Left lung (tissue), 10 donors: ENCODE measurements around the gene UBE2QL1. TPM values are rescaled to one million over a fixed set of nuclear protein-coding genes. Genes with fewer than 3 reads are reported as not detected.

Experiments used
- ATAC-seq: fragments of 200-7000 bp; cut with Tn5 transposase; one replicate; pipeline ENCODE4 v1.9.1; 2020; ENCODE audit warnings: moderate library complexity
- DNase-seq, 4 donors: peaks; one replicate each; pipeline ENCODE4 v3.0.0-alpha.2; 2013 to 2020
- H3K27ac ChIP-seq, 2 donors: fragments of 200-600 bp; sonication (generic) in 1 of 2; one replicate each; pipeline versions ENCODE4 v1.5.0 to v1.8.0; 2020 to 2021
- H3K27me3 ChIP-seq, 2 donors: fragments of 200-600 bp; sonication (generic) in 1 of 2; one replicate each; pipeline versions ENCODE4 v1.5.0 to v1.8.0; 2020 to 2021
- H3K36me3 ChIP-seq, 2 donors: fragments of 200-600 bp; sonication (generic) in 1 of 2; one replicate each; pipeline versions ENCODE4 v1.5.0 to v1.8.0; 2020 to 2021
- H3K4me1 ChIP-seq, 2 donors: fragments of 200-600 bp; one replicate each; pipeline ENCODE4 v1.8.0; 2021
- H3K4me3 ChIP-seq, 2 donors: fragments of 200-600 bp; sonication (generic) in 1 of 2; one replicate each; pipeline versions ENCODE4 v1.5.0 to v1.8.0; 2020 to 2021; ENCODE audit warnings: mild to moderate bottlenecking in 1 of 2
- H3K9me3 ChIP-seq, 2 donors: fragments of 200-600 bp; sonication (generic) in 1 of 2; one replicate each; pipeline versions ENCODE4 v1.5.0 to v1.8.0; 2020 to 2021
- CTCF ChIP-seq, 2 donors: fragments of 200-600 bp; sonication (generic) in 1 of 2; IDR thresholded peaks; one replicate each; pipeline versions ENCODE4 v1.5.0 to v1.8.0; 2021; ENCODE audit warnings: antibody characterized with exemption in 2 of 2
- intact Hi-C, 2 donors: fragments of 100-400 bp; cut with DNase I; formaldehyde crosslinking; loops; one replicate each; pipeline versions ENCODE4 v1.11.2 to v1.14.2; 2022
- polyA plus RNA-seq, 6 donors: library from polyadenylated mRNA; unstranded; fragments of 120-200 nt; gene quantifications; one replicate each; pipeline ENCODE4 v1.2.1, GENCODE V29; 2013; ENCODE audit not compliant: insufficient read length in 6 of 6
- total RNA-seq, 2 donors: library from RNA; stranded (reverse); fragmentation: NEBNext Ultra II Directional; extraction: Animal tissue kit (Norgen Biotek cat#: 25700); gene quantifications; one replicate each; pipeline ENCODE4 v1.2.1, GENCODE V29; 2021
- donor health status: DM: no; HTN: yes; CAD: no.
- donor health status: DM: no; HTN: no; CAD: no.

UBE2QL1 gene
- total and polyA plus RNA-seq, 8 donors, result 0.05 to 0.32 (median 0.27) TPM

GRCh38 chr5:6455571-6456200 lies 7.0 kb downstream of the UBE2QL1 start:
- intact Hi-C loops, result no loop called here

GRCh38 chr5:6456766-6457370 lies 8.2 kb downstream of the UBE2QL1 start:
- TF ChIP-seq CTCF (IDR thresholded peaks at IDR 0.05), result no peak
- peaks cover 10 to 64% of the 10 kb centered on the region in 2 donors for H3K27me3 ChIP-seq
- ATAC-seq (no peak), DNase-seq (no peak)
- no peaks in the 10 kb centered on the region for H3K4me1 ChIP-seq
- H3K9me3 ChIP-seq, result no peaks in the 10 kb centered on the region
- H3K4me3 ChIP-seq, result no peak overlapping the region
- no peak overlapping the region for H3K27ac ChIP-seq
- no peaks in the 10 kb centered on the region for H3K36me3 ChIP-seq
- intact Hi-C loops, result no loop called here

More at GRCh38 chr5:6455571-6456200, 7.0 kb downstream of the UBE2QL1 start:
- no peak overlapping the region for H3K27ac ChIP-seq
- H3K27me3 ChIP-seq, result peaks cover 21 to 76% of the 10 kb centered on the region in 2 donors
- no peaks in the 10 kb centered on the region for H3K4me1 ChIP-seq
- DNase-seq (no peak), ATAC-seq (no peak)
- no peaks in the 10 kb centered on the region for H3K36me3 ChIP-seq
- H3K4me3 ChIP-seq, result no peak overlapping the region
- no peaks in the 10 kb centered on the region for H3K9me3 ChIP-seq
- no peak for TF ChIP-seq CTCF (IDR thresholded peaks at IDR 0.05)

- H3K36me3 ChIP-seq, result no peaks in the 10 kb centered on the region
- intact Hi-C loops, result no loop called here
- H3K9me3 ChIP-seq, result no peaks in the 10 kb centered on the region
- ATAC-seq (no peak), DNase-seq (no peak)
- no peak overlapping the region for H3K27ac ChIP-seq
- H3K27me3 ChIP-seq, result peaks cover 7 to 57% of the 10 kb centered on the region in 2 donors
- H3K4me1 ChIP-seq, result no peaks in the 10 kb centered on the region
- no peak overlapping the region for H3K4me3 ChIP-seq
- no peak for TF ChIP-seq CTCF (IDR thresholded peaks at IDR 0.05)
Observed at GRCh38 chr5:6457592-6457991, 8.9 kb downstream of the UBE2QL1 start.

GRCh38 chr5:6458833-6459232 lies 10.2 kb downstream of the UBE2QL1 start:
- intact Hi-C loops, result no loop called here
- H3K4me3 ChIP-seq, result no peak overlapping the region
- H3K36me3 ChIP-seq, result no peaks in the 10 kb centered on the region
- H3K9me3 ChIP-seq, result no peaks in the 10 kb centered on the region
- peaks cover 0 to 44% of the 10 kb centered on the region in 2 donors for H3K27me3 ChIP-seq
- no peak overlapping the region for H3K27ac ChIP-seq
- no peaks in the 10 kb centered on the region for H3K4me1 ChIP-seq
- TF ChIP-seq CTCF (IDR thresholded peaks at IDR 0.05), result no peak
- ATAC-seq, result no peak
- no peak for DNase-seq

GRCh38 chr5:6459896-6460295 lies 11.2 kb downstream of the UBE2QL1 start:
- no peaks in the 10 kb centered on the region for H3K4me1 ChIP-seq
- TF ChIP-seq CTCF (IDR thresholded peaks at IDR 0.05), result no peak
- no peak overlapping the region for H3K4me3 ChIP-seq
- DNase-seq (no peak), ATAC-seq (no peak)
- peaks cover 0 to 34% of the 10 kb centered on the region in 2 donors for H3K27me3 ChIP-seq
- H3K9me3 ChIP-seq, result no peaks in the 10 kb centered on the region
- intact Hi-C loops, result no loop called here
- no peaks in the 10 kb centered on the region for H3K36me3 ChIP-seq
- no peak overlapping the region for H3K27ac ChIP-seq
